Lower leg skin (tissue), 3 donors: ENCODE results near the gene SEC16B.

Source experiments
- POLR2A ChIP-seq, 2 donors: fragments of 450-650 bp; IDR thresholded peaks; one replicate each; pipeline ENCODE4 v1.6.1; 2016 to 2017; ENCODE audit warnings: antibody characterized with exemption in 2 of 2, mild to moderate bottlenecking in 1 of 2, moderate library complexity in 1 of 2
- TF ChIP-seq, protein P1 (sequence below), 3 donors: fragments of 450-650 bp; IDR thresholded peaks; one replicate each; pipeline ENCODE4 v1.5.1; 2016; ENCODE audit warnings: antibody characterized with exemption in 3 of 3, mild to moderate bottlenecking in 3 of 3, moderate library complexity in 2 of 3

DNA sequence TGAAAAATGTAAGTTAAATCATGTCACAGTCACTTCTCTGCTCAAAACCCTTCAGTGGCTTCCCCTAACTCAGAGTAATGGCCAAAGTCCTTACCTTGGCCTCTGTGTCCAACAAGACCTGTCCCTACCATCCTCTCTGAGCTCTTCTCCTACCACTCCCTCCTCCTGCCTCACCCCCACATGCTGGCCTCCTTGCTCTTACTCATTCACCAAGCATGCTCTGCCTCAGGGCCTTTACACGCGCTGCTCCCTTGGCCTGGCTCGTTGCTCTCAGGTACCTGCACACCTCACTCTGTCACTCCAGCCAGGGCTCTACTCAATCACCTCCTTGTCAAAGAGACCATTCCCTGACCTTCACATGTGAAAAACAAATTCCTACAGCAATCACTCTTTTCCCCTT lies 54.2 kb downstream of the SEC16B start:
- TF ChIP-seq, protein P1, sequence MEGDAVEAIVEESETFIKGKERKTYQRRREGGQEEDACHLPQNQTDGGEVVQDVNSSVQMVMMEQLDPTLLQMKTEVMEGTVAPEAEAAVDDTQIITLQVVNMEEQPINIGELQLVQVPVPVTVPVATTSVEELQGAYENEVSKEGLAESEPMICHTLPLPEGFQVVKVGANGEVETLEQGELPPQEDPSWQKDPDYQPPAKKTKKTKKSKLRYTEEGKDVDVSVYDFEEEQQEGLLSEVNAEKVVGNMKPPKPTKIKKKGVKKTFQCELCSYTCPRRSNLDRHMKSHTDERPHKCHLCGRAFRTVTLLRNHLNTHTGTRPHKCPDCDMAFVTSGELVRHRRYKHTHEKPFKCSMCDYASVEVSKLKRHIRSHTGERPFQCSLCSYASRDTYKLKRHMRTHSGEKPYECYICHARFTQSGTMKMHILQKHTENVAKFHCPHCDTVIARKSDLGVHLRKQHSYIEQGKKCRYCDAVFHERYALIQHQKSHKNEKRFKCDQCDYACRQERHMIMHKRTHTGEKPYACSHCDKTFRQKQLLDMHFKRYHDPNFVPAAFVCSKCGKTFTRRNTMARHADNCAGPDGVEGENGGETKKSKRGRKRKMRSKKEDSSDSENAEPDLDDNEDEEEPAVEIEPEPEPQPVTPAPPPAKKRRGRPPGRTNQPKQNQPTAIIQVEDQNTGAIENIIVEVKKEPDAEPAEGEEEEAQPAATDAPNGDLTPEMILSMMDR (IDR thresholded peaks at IDR 0.05): no peak
- no peak for TF ChIP-seq POLR2A (IDR thresholded peaks at IDR 0.05)
